Brain microvascular endothelial cell (primary cell): ENCODE data around the gene ASXL2.

Experiments
- DNase-seq: peaks from one replicate; pipeline ENCODE4 v3.0.0-alpha.2; 2020
- H3K27ac ChIP-seq: fragments of 250-450 bp; sonication (Bioruptor Pico); 2 replicates; pipeline ENCODE4 v1.5.1; 2020; ENCODE audit warnings: mild to moderate bottlenecking, moderate library complexity
- H3K27me3 ChIP-seq: fragments of 250-450 bp; sonication (Bioruptor Pico); replicated peaks from 2 replicates; pipeline ENCODE4 v1.5.1; 2020; ENCODE audit warnings: mild to moderate bottlenecking
- H3K36me3 ChIP-seq: fragments of 250-450 bp; sonication (Bioruptor Pico); replicated peaks from 2 replicates; pipeline ENCODE4 v1.5.1; 2020; ENCODE audit warnings: mild to moderate bottlenecking
- H3K4me3 ChIP-seq: 2 replicates; pipeline ENCODE4 v1.5.1; 2011; ENCODE audit warnings: low read depth, mild to moderate bottlenecking, control low read depth, low read length, moderate library complexity
- in situ Hi-C: cut with HindIII; loops from 2 replicates; pipeline ENCODE4 v1.10.0; 2017; ENCODE audit warnings: low sequenced_read_pairs, low pct_ligation_motif_present
- TF ChIP-seq, protein P1 (sequence below): IDR thresholded peaks from 2 replicates; pipeline ENCODE4 v1.5.1; 2011; ENCODE audit warnings: low read depth, mild to moderate bottlenecking, moderate library complexity, low read length, control low read depth, inconsistent platforms; ENCODE audit errors: missing control alignments

ASXL2 gene

DNA sequence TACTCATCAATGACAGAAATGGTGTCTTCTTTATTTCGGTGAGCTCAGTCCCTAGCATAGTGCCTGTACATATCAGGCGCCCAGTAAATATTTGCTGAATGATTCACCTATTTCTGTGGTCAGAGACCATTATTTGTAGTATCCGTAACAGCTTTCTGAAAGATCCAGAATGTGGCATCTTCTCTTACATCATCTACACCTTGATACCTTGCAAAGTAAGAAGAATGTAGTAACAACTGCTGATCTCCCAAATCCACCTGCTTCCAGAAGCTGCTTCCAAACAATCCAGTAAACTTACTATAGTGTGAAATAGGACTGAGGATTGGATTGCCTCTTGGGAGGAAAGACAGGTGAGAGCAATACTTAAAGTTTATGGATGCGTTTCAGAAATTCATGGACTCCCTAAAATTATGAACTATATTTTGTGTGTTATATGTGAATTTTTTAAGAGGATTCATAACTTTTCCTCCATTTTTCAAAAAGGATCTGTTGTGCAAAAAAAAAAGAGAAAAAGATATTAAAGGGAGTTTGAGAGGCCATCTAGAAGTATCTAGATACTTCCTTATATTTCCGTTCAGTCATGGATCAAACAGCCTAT is 945 bp upstream of the ASXL2 start:
- H3K36me3 ChIP-seq = no peaks in the 10 kb centered on the region
- in situ Hi-C loops = no loop called here
- DNase-seq = peak; percentile 55
- TF ChIP-seq, protein P1, sequence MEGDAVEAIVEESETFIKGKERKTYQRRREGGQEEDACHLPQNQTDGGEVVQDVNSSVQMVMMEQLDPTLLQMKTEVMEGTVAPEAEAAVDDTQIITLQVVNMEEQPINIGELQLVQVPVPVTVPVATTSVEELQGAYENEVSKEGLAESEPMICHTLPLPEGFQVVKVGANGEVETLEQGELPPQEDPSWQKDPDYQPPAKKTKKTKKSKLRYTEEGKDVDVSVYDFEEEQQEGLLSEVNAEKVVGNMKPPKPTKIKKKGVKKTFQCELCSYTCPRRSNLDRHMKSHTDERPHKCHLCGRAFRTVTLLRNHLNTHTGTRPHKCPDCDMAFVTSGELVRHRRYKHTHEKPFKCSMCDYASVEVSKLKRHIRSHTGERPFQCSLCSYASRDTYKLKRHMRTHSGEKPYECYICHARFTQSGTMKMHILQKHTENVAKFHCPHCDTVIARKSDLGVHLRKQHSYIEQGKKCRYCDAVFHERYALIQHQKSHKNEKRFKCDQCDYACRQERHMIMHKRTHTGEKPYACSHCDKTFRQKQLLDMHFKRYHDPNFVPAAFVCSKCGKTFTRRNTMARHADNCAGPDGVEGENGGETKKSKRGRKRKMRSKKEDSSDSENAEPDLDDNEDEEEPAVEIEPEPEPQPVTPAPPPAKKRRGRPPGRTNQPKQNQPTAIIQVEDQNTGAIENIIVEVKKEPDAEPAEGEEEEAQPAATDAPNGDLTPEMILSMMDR = no peak
- peak overlapping the region; percentile 85 for H3K27ac ChIP-seq
- peak overlapping the region; percentile 59 for H3K4me3 ChIP-seq
- no peaks in the 10 kb centered on the region for H3K27me3 ChIP-seq

DNA sequence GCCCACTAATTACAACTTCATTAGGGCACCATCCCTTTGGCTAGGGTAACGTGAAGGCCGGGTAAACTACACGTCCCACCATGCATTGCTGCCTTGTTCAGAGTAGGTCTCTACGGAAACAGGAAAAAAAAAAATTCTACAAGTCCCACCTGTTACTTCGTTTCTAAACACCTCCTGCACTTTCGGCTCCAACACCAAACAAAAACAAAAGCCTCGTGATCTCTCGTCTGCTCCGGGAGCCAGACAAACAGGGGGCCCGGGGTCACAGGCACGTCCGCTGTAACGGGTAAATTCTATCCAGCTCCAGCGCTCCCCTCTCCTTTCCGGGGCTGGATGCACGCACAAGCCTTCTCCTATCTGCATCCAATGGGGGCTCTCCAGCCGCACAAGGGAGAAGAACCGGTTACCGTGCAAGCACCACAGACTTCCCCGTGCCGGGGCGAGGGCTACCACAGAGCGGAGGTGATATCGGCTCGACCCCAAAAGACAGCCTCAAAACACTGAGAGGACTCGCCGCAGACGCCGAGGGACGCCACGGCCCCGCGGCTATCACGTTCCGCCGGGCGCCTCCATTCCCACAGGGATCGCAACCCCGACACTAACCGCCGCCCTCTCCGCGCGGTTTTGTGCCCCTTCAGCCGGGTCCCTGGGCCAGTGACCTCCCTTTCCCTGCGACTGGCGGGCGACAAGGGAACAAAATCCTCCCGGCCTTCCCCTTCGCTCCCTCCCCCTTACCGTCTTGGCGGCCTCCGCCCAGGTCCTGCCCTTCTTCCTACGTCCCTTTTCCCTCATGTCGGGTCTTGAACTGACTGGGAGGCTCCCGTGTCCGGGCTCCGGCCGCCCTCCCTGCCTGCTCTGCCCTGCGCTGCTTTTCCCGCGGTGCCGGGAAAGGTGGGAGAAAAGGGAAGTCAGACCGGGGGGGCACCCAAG is 591 bp downstream of the ASXL2 start:
- TF ChIP-seq, protein P1 = no peak
- H3K36me3 ChIP-seq = no peaks in the 10 kb centered on the region
- peak overlapping the region; percentile 98 for H3K4me3 ChIP-seq
- H3K27ac ChIP-seq = peak overlapping the region; percentile 91
- H3K27me3 ChIP-seq = no peaks in the 10 kb centered on the region
- in situ Hi-C loops = no loop called here
- peak; percentile 55 for DNase-seq

DNA sequence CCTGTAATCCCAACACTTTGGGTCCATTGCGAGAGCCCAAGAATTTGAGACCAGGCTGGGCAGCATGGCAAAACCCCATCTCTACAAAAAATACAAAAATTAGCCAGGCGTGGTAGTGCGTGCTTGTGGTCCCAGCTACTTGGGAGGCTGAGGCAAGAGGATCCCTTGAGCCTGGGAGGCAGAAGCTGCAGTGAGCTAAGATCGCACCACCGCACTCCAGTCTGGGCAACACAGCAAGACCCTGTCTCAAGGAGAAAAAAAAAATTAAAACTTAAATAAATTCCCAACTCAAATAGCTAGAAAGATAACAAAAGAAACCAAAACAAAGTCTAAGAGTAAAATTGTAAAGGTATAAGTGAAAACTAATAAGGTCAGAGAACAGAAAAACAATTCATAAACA is 6.2 kb downstream of the ASXL2 start:
- H3K36me3 ChIP-seq = no peaks in the 10 kb centered on the region
- H3K27ac ChIP-seq = no peak overlapping the region
- no peak overlapping the region for H3K4me3 ChIP-seq
- TF ChIP-seq, protein P1 = no peak
- DNase-seq = no peak
- no peaks in the 10 kb centered on the region for H3K27me3 ChIP-seq
- in situ Hi-C loops = no loop called here

DNA sequence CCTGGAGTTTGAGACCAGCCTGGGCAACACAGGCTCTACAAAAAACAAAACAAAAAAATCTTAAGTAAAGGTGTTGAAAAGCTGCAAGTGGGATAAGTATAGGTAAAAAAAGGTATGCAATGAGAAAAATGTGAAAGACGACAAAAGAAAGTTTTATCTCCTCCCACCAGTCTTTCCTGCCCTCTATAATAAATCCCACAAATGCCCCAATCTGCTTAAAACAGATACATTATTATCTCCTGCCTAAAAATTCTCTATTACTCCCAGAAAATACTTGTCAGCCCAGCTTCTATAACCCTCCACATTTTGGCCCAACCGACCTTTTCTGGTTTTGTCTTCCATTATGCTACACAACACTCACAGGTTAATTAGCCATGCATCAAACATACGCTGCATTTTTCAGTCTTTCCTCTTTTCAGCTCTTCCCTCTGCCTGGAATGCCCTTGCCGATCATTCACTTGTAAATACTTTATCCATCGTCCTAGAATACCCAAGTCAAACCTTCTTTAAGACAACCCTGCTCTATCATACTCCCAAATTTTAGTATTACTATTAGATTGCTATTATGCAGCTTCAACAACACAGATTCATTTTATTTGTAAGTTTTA is 10.8 kb downstream of the ASXL2 start:
- H3K36me3 ChIP-seq = no peaks in the 10 kb centered on the region
- H3K4me3 ChIP-seq = no peak overlapping the region
- H3K27me3 ChIP-seq = no peaks in the 10 kb centered on the region
- TF ChIP-seq, protein P1 = no peak
- no peak for DNase-seq
- H3K27ac ChIP-seq = no peak overlapping the region
- in situ Hi-C loops = no loop called here

DNA sequence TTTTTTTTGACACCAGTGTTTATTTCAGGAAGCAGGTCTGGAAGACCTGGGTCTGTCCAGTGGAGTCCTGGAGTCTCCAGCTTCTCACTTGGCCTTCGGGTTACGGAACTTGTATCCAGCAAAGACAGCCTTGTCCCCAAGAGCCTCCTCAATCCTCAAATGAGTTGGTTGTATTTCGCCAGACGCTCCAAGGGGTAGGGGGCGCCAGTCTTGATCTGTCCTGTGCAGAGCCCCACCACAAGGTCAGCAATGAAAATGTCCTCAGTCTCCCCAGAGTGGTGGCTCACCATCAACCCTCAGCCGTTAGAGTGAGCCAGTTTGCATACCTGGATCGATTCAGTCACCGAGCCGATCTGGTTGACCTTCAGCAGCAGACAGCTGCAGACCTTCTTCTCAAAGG is 21.9 kb downstream of the ASXL2 start:
- Histone ChIP-seq H3K36me3 (no peaks in the 10 kb centered on the region), H3K27me3 (no peaks in the 10 kb centered on the region), H3K27ac (no peak overlapping the region), H3K4me3 (no peak overlapping the region)
- DNase-seq = no peak
- TF ChIP-seq, protein P1 = peak; percentile 8
- in situ Hi-C loops = no loop called here
